ENCODE data around the gene LGR6. TPM values are rescaled to one million over a fixed set of nuclear protein-coding genes. Genes with fewer than 3 reads are reported as not detected.

Gene LGR6
- total RNA-seq, 2 experiments from 2014 or later, result 0.08 TPM; not detected in 1

- peaks cover 3% of the 10 kb centered on the region for H3K4me1 Mint-ChIP-seq
- POLR2A ChIA-PET, result no interaction called here
Observed at GRCh38 chr1:202210969-202211368, 17.4 kb downstream of the LGR6 start.

DNA sequence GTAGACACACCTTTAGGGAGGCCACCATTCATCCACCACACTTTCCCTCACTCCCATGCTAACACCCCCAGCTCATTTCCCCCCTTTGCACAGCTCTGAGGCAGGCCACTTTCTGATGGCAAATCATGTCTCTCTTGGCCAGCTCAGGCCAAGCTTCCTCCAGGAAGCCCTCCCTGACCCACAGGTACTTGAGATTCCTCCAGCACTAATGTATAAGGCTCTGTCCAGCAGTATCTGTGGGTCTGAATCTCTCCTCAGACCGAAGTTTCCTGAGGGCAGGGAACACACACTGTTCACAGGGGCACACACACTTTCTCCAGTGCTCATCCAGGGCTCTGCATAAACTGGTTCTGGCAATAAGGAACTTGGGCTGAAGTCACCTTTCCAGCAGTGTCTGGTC lies 19.2 kb downstream of the LGR6 start:
- no peak overlapping the region for H3K4me3 Mint-ChIP-seq
- no peaks in the 10 kb centered on the region for H3K36me3 Mint-ChIP-seq (ENCODE audit: low read depth)
- H3K27ac Mint-ChIP-seq, result no peak overlapping the region
- no peak for DNase-seq
- no peaks in the 10 kb centered on the region for H3K9me3 Mint-ChIP-seq
- ChIA-PET POLR2A (no interaction called here), CTCF (no interaction called here)
- H3K4me1 Mint-ChIP-seq, result peaks cover 3% of the 10 kb centered on the region
- peaks cover 56% of the 10 kb centered on the region for H3K27me3 Mint-ChIP-seq

More at GRCh38 chr1:202210969-202211368, 17.4 kb downstream of the LGR6 start:
- no peak overlapping the region for H3K27ac Mint-ChIP-seq
- DNase-seq, result no peak
- no peaks in the 10 kb centered on the region for H3K36me3 Mint-ChIP-seq (ENCODE audit: low read depth)
- no peaks in the 10 kb centered on the region for H3K9me3 Mint-ChIP-seq
- CTCF ChIA-PET, result interaction anchor here (2.5 kb wide), 1 partner anchor 18 kb away, joined by 9 read pairs; the partner anchor contains the start of gene LGR6
- no peak overlapping the region for H3K4me3 Mint-ChIP-seq
- H3K27me3 Mint-ChIP-seq, result peaks cover 46% of the 10 kb centered on the region

- peaks cover 58% of the 10 kb centered on the region for H3K27me3 Mint-ChIP-seq
- peaks cover 3% of the 10 kb centered on the region for H3K4me1 Mint-ChIP-seq
- ChIA-PET POLR2A (no interaction called here), CTCF (interaction anchor here (1.5 kb wide), 1 partner anchor 20 kb away, joined by 4 read pairs; the partner anchor contains the start of gene LGR6)
- no peaks in the 10 kb centered on the region for H3K9me3 Mint-ChIP-seq
- no peak overlapping the region for H3K27ac Mint-ChIP-seq
- H3K4me3 Mint-ChIP-seq, result no peak overlapping the region
- no peaks in the 10 kb centered on the region for H3K36me3 Mint-ChIP-seq (ENCODE audit: low read depth)
- DNase-seq, result no peak
Observed at GRCh38 chr1:202213361-202214088, 19.9 kb downstream of the LGR6 start.

DNA sequence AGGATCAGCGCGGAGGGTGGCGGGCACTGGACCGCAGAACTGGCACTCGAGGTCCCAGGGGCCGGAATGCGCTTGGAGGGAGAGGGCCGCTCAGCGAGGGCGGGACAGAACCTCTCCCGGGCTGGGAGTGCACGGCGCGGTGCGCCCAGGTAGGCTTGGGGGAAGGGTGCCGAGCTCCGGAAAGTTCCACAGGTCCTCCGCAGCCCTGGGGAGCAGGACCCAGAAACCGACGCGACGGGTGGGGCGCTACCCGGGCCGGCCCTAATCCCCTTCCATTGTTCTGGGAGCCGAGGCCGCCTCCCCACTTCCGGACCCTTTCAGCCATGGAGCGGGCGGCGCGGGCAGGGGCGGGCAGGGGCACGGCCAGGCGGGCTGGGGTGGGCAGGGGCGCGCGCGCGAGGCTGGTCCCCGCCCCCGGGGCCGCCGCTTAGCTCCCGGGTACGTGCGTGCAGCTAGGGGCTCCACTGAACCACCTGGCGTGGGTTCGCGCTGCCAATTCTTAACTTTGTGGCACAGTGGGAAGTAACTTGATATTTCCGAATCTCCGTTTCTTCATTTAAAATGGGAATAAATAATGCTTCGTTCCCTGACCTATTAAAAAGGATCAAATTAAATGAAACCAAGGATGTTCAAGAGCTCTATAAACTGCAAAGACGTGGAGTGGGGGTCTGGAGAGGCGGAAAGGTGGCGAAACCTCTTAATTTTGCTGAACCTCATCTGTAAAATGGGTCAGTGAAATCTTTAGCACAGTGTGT lies 20.7 kb downstream of the LGR6 start:
- Mint-ChIP-seq H3K9me3 (no peaks in the 10 kb centered on the region), H3K4me1 (peaks cover 3% of the 10 kb centered on the region), H3K27me3 (peaks cover 64% of the 10 kb centered on the region), H3K36me3 (ENCODE audit: low read depth) (no peaks in the 10 kb centered on the region), H3K27ac (no peak overlapping the region), H3K4me3 (no peak overlapping the region)
- no peak for DNase-seq
- ChIA-PET POLR2A (no interaction called here), CTCF (interaction anchor here (1.5 kb wide), 1 partner anchor 21 kb away, joined by 4 read pairs; the partner anchor contains the start of gene LGR6)

DNA sequence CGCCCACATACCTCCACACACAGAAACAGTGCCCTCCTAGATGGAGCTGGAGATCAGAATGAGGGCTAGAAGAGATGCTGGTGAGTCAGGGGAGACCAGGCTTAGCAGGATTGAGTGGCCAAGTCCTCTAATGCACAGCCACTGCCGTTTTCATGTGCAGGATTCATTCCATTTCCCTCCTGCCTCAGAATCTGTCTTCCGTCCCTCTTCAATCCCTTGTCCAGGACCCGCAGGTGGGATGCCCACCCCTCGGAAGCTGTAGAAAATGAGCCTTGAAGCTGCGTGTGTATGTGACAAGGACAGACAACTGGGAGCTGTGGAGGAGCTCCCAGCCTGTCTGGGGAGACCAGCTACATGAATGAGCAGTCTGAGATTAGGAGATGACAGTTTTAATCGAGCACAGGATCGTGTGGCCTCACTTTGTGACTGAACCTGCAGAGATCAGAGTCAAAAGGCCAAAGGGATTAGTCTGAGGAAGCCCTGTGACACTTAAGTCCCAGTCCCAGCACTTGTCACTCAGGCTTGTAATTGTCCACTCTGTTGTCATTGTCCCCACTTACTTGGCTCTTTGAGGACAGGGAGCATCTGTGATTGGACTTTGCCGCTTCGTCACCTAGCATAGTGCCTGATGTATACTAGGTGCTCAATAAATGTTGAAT lies 22.0 kb downstream of the LGR6 start:
- ChIA-PET POLR2A (no interaction called here), CTCF (interaction anchor here (0.5 kb wide), 1 partner anchor 447 kb away, joined by 3 read pairs; no protein-coding TSS in a partner anchor)
- no peak for DNase-seq
- no peaks in the 10 kb centered on the region for H3K36me3 Mint-ChIP-seq (ENCODE audit: low read depth)
- H3K9me3 Mint-ChIP-seq, result no peaks in the 10 kb centered on the region
- H3K27me3 Mint-ChIP-seq, result peaks cover 64% of the 10 kb centered on the region
- H3K27ac Mint-ChIP-seq, result no peak overlapping the region
- no peak overlapping the region for H3K4me3 Mint-ChIP-seq
- peaks cover 3% of the 10 kb centered on the region for H3K4me1 Mint-ChIP-seq

GRCh38 chr1:202216691-202217090 lies 23.1 kb downstream of the LGR6 start:
- DNase-seq, result no peak
- Mint-ChIP-seq H3K4me1 (peaks cover 3% of the 10 kb centered on the region), H3K36me3 (ENCODE audit: low read depth) (no peaks in the 10 kb centered on the region), H3K27me3 (peaks cover 62% of the 10 kb centered on the region), H3K4me3 (no peak overlapping the region), H3K27ac (no peak overlapping the region), H3K9me3 (no peaks in the 10 kb centered on the region)
- ChIA-PET CTCF (no interaction called here), POLR2A (no interaction called here)

- H3K27me3 Mint-ChIP-seq, result peaks cover 58% of the 10 kb centered on the region
- peaks cover 3% of the 10 kb centered on the region for H3K4me1 Mint-ChIP-seq
- CTCF ChIA-PET, result no interaction called here
- DNase-seq, result no peak
- no peaks in the 10 kb centered on the region for H3K36me3 Mint-ChIP-seq (ENCODE audit: low read depth)
- POLR2A ChIA-PET, result no interaction called here
- H3K9me3 Mint-ChIP-seq, result no peaks in the 10 kb centered on the region
- H3K27ac Mint-ChIP-seq, result no peak overlapping the region
- no peak overlapping the region for H3K4me3 Mint-ChIP-seq
Observed at GRCh38 chr1:202217516-202217915, 23.9 kb downstream of the LGR6 start.

GRCh38 chr1:202217951-202218350 lies 24.4 kb downstream of the LGR6 start:
- no peak for DNase-seq
- no peak overlapping the region for H3K27ac Mint-ChIP-seq
- no peak overlapping the region for H3K4me3 Mint-ChIP-seq
- H3K9me3 Mint-ChIP-seq, result no peaks in the 10 kb centered on the region
- ChIA-PET POLR2A (no interaction called here), CTCF (no interaction called here)
- H3K27me3 Mint-ChIP-seq, result peaks cover 53% of the 10 kb centered on the region
- H3K4me1 Mint-ChIP-seq, result peaks cover 3% of the 10 kb centered on the region
- H3K36me3 Mint-ChIP-seq (ENCODE audit: low read depth), result no peaks in the 10 kb centered on the region

DNA sequence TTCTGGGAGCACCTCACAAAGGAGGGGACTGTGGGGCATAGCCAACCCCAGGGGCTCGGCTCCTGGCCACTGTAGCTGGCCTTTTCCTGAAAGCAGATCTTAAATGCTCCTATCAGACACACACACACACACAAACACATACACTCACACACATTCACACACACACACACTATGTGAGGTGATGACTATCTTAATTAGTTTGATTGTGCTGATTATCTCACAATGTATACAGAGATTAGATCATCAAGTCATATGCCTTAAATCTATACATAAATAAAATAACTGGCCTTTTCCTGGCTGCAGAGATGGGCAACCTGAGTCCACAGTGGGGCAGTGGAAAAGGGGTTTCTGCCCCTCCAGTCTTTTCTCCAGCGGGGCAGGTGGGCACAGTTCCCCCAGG lies 27.1 kb downstream of the LGR6 start:
- ChIA-PET CTCF (no interaction called here), POLR2A (no interaction called here)
- Mint-ChIP-seq H3K4me3 (no peak overlapping the region), H3K4me1 (no peaks in the 10 kb centered on the region), H3K9me3 (no peaks in the 10 kb centered on the region), H3K27ac (no peak overlapping the region), H3K36me3 (ENCODE audit: low read depth) (no peaks in the 10 kb centered on the region), H3K27me3 (peaks cover 35% of the 10 kb centered on the region)
- DNase-seq, result no peak

GRCh38 chr1:202221911-202222909 lies 28.6 kb downstream of the LGR6 start:
- no peaks in the 10 kb centered on the region for H3K36me3 Mint-ChIP-seq (ENCODE audit: low read depth)
- H3K4me3 Mint-ChIP-seq, result no peak overlapping the region
- DNase-seq, result no peak
- POLR2A ChIA-PET, result no interaction called here
- no peak overlapping the region for H3K27ac Mint-ChIP-seq
- H3K4me1 Mint-ChIP-seq, result peaks cover 5% of the 10 kb centered on the region
- peaks cover 36% of the 10 kb centered on the region for H3K27me3 Mint-ChIP-seq
- H3K9me3 Mint-ChIP-seq, result no peaks in the 10 kb centered on the region
- CTCF ChIA-PET, result no interaction called here

- no peak overlapping the region for H3K27ac Mint-ChIP-seq
- peaks cover 31% of the 10 kb centered on the region for H3K27me3 Mint-ChIP-seq
- ChIA-PET CTCF (interaction anchor here (1.2 kb wide), 1 partner anchor 30 kb away, joined by 4 read pairs; the partner anchor contains the start of gene LGR6), POLR2A (no interaction called here)
- DNase-seq, result no peak
- no peaks in the 10 kb centered on the region for H3K36me3 Mint-ChIP-seq (ENCODE audit: low read depth)
- peaks cover 15% of the 10 kb centered on the region for H3K4me1 Mint-ChIP-seq
- H3K4me3 Mint-ChIP-seq, result no peak overlapping the region
- H3K9me3 Mint-ChIP-seq, result no peaks in the 10 kb centered on the region
Observed at GRCh38 chr1:202223121-202223860, 29.7 kb downstream of the LGR6 start.

GRCh38 chr1:202224453-202224852 lies 30.9 kb downstream of the LGR6 start:
- ChIA-PET CTCF (interaction anchor here (1.2 kb wide), 2 partner anchors 31 to 35 kb away, joined by 4 to 5 read pairs; partner anchors contain the start of gene LGR6), POLR2A (no interaction called here)
- H3K36me3 Mint-ChIP-seq (ENCODE audit: low read depth), result no peaks in the 10 kb centered on the region
- no peaks in the 10 kb centered on the region for H3K9me3 Mint-ChIP-seq
- no peak overlapping the region for H3K4me3 Mint-ChIP-seq
- peaks cover 21% of the 10 kb centered on the region for H3K4me1 Mint-ChIP-seq
- no peak overlapping the region for H3K27ac Mint-ChIP-seq
- DNase-seq, result no peak
- peaks cover 24% of the 10 kb centered on the region for H3K27me3 Mint-ChIP-seq

All from activated CD4-positive, alpha-beta memory T cell treated with anti-CD3 and anti-CD28 coated beads, Interleukin-2, amount 10 ng/mL, durations not matched to agents 7 days and 5 days (primary cell).